Erythroblast (primary cell): ENCODE data around the gene OCA2.
"Not testable (repeated sequence)": the region's sequence is repeated elsewhere in the genome, so short reads cannot be mapped to it uniquely, and the experiment has no call there.

ENCODE experiments used
- DNase-seq, 2 experiments: peaks; one replicate each; lab custom pipeline; 2025; lab: John Stamatoyannopoulos, UW
- GATA1 ChIP-seq: IDR thresholded peaks from 2 replicates; pipeline ENCODE4 v1.6.1; 2011; ENCODE audit warnings: low read depth, mild to moderate bottlenecking, control low read depth, low read length, moderate library complexity
- POLR2A ChIP-seq: IDR thresholded peaks from 2 replicates; pipeline ENCODE4 v1.6.1; 2011; ENCODE audit warnings: mild to moderate bottlenecking, low read length

Gene OCA2

DNA sequence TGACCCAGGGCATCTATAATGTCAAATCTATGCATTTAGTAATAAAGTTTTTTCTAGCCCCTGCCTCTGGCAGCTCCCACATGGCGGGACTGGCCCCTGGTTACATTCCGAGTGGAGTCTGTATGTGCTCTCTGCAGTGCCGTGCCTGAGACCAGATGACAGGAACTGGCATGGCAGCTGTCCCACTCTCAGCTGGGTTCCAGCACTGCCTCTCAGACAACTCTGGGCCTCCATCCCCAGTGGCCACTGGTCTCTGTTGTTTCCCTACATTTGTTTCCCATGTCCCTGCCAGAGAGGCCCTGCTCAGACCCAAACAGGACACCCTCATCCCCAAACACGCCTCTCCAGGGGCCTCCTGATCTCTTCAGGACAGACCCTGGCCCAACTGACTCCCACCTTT, 109.3 kb downstream of the OCA2 start:
- DNase-seq = no peak
- TF ChIP-seq POLR2A (no peak), GATA1 (no peak)

DNA sequence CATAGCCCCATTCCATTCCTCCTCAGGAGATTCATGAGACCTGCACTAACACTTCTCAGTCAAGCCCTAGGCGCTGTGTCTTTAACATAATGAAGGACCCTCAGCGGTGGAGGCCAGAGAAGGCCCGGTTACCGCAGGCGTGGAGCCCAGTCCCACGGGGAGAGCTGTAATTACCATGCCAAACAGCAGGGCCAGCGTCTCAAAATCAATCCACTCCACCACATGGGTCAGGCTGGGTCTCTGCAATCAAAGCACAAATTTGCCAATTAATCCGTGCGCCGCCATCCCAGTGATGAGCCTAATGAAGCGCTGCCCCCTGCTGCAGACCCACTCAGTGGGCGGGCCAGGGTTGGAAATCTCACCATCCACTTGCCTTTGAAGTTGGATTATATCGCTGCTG, 109.7 kb downstream of the OCA2 start:
- TF ChIP-seq POLR2A = no peak
- TF ChIP-seq GATA1 = no peak
- DNase-seq = no peak

- TF ChIP-seq POLR2A (no peak), GATA1 (no peak)
- no peak for DNase-seq
These were observed 114.0 kb downstream of the OCA2 start for GRCh38 chr15:27985099-27985498.

GRCh38 chr15:27983496-27983895, 115.6 kb downstream of the OCA2 start:
- DNase-seq = no peak
- TF ChIP-seq POLR2A (no peak), GATA1 (no peak)

DNA sequence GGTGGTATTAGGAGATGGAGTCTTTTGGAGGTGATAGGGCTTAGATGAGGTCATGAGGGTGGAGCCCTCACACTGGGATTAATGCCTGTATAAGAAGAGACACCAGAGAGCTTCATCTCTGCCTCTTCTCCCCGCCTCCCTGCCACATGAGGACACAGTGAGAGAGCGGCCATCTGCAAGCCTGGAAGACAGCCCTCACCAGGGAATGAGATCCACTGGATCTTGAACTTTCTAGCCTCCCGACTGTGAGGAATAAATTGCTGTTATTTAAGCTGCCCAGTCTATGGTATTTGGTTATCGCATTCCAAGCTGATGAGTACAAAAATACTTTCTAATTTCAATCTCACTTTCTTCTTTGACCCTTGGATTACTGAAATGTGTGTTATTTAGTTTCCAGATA, 121.4 kb downstream of the OCA2 start:
- TF ChIP-seq POLR2A (no peak), GATA1 (no peak)
- no peak for DNase-seq

GRCh38 chr15:27973886-27974285, 125.2 kb downstream of the OCA2 start:
- no peak for TF ChIP-seq POLR2A
- no peak for TF ChIP-seq GATA1
- DNase-seq = no peak

- no peak for DNase-seq
- TF ChIP-seq POLR2A = no peak
- no peak for TF ChIP-seq GATA1
These were observed 128.3 kb downstream of the OCA2 start for GRCh38 chr15:27970661-27971392.

- no peak for DNase-seq
- no peak for TF ChIP-seq GATA1
- TF ChIP-seq POLR2A = no peak
These were observed 131.6 kb downstream of the OCA2 start for GRCh38 chr15:27967541-27967940.

GRCh38 chr15:27965546-27965945, 133.6 kb downstream of the OCA2 start:
- TF ChIP-seq POLR2A (no peak), GATA1 (no peak)
- DNase-seq = no peak

GRCh38 chr15:27961801-27962200, 137.3 kb downstream of the OCA2 start:
- no peak for DNase-seq
- no peak for TF ChIP-seq POLR2A
- no peak for TF ChIP-seq GATA1

GRCh38 chr15:27958911-27959578, 140.1 kb downstream of the OCA2 start:
- no peak for TF ChIP-seq GATA1
- TF ChIP-seq POLR2A = no peak
- DNase-seq = no peak

- TF ChIP-seq POLR2A = no peak
- TF ChIP-seq GATA1 = no peak
- DNase-seq = no peak
These were observed 142.8 kb downstream of the OCA2 start for GRCh38 chr15:27956285-27956684.

DNA sequence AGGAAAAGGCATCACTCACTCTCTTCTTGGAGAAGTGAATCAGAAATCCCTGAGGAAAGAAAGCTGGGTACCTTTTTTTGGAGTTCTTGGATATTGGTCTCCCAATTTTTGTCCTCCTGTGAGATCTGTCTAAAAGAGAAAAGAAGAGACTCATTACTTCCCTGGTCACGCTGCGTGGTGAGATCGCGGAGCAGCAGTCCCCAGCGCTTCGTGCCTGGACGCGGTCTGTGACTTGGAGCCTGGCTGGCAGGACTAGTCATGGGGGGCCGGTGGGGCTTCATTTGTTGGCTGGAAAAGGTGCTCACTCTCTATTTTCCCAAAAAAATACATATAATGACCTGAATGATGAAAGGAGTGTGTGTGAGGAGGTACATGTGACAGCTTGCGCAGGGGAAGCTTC, 144.0 kb downstream of the OCA2 start:
- TF ChIP-seq GATA1 (no peak), POLR2A (no peak)
- DNase-seq = no peak

DNA sequence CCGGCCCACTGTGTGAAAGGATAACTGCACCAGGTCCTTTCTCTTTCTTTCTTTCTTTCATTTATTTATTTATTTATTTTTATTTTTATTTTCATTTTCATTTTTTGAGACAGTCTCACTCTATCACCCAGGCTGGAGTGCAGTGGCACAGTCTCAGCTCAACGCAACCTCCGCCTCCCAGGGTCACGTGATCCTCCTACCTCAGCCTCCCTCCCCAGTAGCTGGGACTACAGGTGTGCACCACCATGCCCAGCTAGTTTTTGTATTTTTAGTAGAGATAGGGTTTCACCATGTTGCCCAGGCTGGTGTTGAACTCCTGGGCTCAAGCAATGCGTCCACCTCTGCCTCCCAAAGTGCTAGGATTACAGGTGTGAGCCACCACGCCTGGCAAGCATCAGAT, 146.5 kb downstream of the OCA2 start:
- DNase-seq = not testable (repeated sequence)

- TF ChIP-seq POLR2A (no peak), GATA1 (no peak)
- DNase-seq = no peak
These were observed 147.8 kb downstream of the OCA2 start for GRCh38 chr15:27951191-27951890.
